HFFc6 (cell line): ENCODE measurements around the gene SIPA1L3. TPM values are rescaled to one million over a fixed set of nuclear protein-coding genes. Genes with fewer than 3 reads are reported as not detected.

Experiments used
- DNase-seq: peaks from one replicate; pipeline ENCODE4 v3.0.0-alpha.2; 2018
- H3K27ac Mint-ChIP-seq: 2 replicates; pipeline ENCODE4 v1.8.0; 2020; ENCODE audit warnings: mild to moderate bottlenecking, mixed read lengths
- H3K27me3 Mint-ChIP-seq: 2 replicates; pipeline ENCODE4 v1.8.0; 2021; ENCODE audit warnings: mild to moderate bottlenecking, moderate library complexity, mixed read lengths; ENCODE audit not compliant: insufficient read depth
- H3K36me3 Mint-ChIP-seq: 2 replicates; pipeline ENCODE4 v1.8.0; 2021; ENCODE audit warnings: low read depth, mixed read lengths
- H3K4me1 Mint-ChIP-seq: 2 replicates; pipeline ENCODE4 v1.8.0; 2020; ENCODE audit warnings: low read depth, mixed read lengths
- H3K4me3 Mint-ChIP-seq: 2 replicates; pipeline ENCODE4 v1.8.0; 2020; ENCODE audit warnings: mild to moderate bottlenecking, moderate library complexity, mixed read lengths
- H3K9me3 Mint-ChIP-seq: 2 replicates; pipeline ENCODE4 v1.8.0; 2020; ENCODE audit warnings: mild to moderate bottlenecking, mixed read lengths
- total RNA-seq, 6 experiments: library from RNA; stranded (reverse); fragmentation: NEBNext Ultra II Directional; extraction: Animal tissue kit (Norgen Biotek cat#: 25700); gene quantifications; 2 replicates in 1 of 6; 3 replicates in 5 of 6; pipeline ENCODE4 v1.2.3, GENCODE V29; 2021
- TF ChIP-seq, protein P1 (sequence below): fragments of 200-600 bp; sonication (generic); IDR thresholded peaks from 2 replicates; pipeline ENCODE4 v1.5.0; 2021; ENCODE audit warnings: antibody characterized with exemption, mild to moderate bottlenecking

The SIPA1L3 gene
- total RNA-seq, 6 experiments from 2014 or later = 34.0 to 46.7 (median 41.8) TPM

DNA sequence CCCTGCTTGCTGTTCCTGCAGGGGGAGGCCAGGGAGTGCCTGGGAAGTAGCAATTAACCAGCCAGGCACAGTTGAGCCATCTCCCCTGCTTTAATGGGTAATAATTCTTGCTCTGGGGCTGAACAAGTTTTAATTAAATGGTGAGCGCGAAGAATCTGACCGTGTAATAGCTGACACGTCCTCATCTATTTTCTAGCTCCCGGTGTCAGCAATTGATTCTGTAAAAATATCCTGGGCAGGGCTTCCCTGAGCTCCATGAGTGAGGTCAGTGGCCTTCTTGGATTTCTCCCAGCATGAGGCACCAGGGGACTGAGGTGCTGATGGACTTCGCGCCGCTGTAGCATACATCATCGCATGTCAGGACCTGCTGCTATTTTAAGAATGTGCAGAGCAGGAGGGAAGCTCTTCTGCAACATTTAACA is 26.9 kb downstream of the SIPA1L3 start:
- no peak overlapping the region for H3K4me3 Mint-ChIP-seq
- DNase-seq = no peak
- TF ChIP-seq, protein P1, sequence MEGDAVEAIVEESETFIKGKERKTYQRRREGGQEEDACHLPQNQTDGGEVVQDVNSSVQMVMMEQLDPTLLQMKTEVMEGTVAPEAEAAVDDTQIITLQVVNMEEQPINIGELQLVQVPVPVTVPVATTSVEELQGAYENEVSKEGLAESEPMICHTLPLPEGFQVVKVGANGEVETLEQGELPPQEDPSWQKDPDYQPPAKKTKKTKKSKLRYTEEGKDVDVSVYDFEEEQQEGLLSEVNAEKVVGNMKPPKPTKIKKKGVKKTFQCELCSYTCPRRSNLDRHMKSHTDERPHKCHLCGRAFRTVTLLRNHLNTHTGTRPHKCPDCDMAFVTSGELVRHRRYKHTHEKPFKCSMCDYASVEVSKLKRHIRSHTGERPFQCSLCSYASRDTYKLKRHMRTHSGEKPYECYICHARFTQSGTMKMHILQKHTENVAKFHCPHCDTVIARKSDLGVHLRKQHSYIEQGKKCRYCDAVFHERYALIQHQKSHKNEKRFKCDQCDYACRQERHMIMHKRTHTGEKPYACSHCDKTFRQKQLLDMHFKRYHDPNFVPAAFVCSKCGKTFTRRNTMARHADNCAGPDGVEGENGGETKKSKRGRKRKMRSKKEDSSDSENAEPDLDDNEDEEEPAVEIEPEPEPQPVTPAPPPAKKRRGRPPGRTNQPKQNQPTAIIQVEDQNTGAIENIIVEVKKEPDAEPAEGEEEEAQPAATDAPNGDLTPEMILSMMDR = no peak
- peaks cover 41% of the 10 kb centered on the region for H3K4me1 Mint-ChIP-seq
- no peaks in the 10 kb centered on the region for H3K27me3 Mint-ChIP-seq
- peak overlapping the region; percentile 43 for H3K27ac Mint-ChIP-seq
- H3K36me3 Mint-ChIP-seq = peaks cover 49% of the 10 kb centered on the region
- peaks cover 16% of the 10 kb centered on the region for H3K9me3 Mint-ChIP-seq

DNA sequence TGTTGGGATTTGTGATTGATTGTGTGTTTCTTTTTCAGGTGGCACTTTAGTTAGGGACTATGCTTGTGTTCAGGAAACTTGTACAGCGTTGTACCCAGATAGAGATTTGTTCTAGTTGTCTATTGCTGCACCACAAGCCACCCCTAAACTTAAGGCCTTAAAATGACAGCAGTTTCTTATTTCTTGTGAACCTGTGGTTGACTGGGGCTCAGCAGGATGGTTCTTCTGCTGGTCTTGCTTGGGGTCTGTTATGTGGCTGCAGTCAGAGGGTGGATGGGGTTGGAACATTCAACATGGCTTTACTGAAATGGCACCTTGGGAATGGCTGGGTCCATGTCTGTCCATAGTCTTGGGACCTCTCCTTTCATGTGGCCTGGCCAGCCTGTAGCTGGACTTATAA is 28.3 kb downstream of the SIPA1L3 start:
- Mint-ChIP-seq H3K9me3 (peaks cover 16% of the 10 kb centered on the region), H3K4me3 (no peak overlapping the region), H3K36me3 (peaks cover 47% of the 10 kb centered on the region), H3K4me1 (peaks cover 32% of the 10 kb centered on the region), H3K27me3 (no peaks in the 10 kb centered on the region), H3K27ac (no peak overlapping the region)
- TF ChIP-seq, protein P1 = no peak
- DNase-seq = no peak

DNA sequence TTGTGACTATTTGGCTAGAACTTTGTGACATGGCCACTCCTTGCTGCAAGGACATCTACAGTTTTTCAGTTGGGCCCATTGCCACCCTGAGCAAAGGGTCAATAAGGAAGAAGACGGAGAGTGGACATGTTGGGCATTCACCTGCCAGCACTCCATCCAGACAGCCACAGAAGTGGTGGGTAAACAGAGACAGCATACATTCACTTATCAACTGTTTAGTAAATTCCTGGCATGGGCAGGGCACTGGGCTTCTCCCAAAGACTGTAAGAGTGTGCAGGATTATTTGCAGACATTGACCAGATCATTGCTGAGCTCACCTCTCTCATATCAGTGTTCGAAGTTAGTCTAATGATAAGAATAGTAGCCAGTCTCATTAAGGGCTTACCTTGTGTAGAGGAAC is 29.2 kb downstream of the SIPA1L3 start:
- no peak overlapping the region for H3K4me3 Mint-ChIP-seq
- peaks cover 16% of the 10 kb centered on the region for H3K9me3 Mint-ChIP-seq
- no peak for DNase-seq
- H3K36me3 Mint-ChIP-seq = peaks cover 39% of the 10 kb centered on the region
- no peak overlapping the region for H3K27ac Mint-ChIP-seq
- H3K4me1 Mint-ChIP-seq = peaks cover 30% of the 10 kb centered on the region
- H3K27me3 Mint-ChIP-seq = no peaks in the 10 kb centered on the region
- TF ChIP-seq, protein P1 = no peak

DNA sequence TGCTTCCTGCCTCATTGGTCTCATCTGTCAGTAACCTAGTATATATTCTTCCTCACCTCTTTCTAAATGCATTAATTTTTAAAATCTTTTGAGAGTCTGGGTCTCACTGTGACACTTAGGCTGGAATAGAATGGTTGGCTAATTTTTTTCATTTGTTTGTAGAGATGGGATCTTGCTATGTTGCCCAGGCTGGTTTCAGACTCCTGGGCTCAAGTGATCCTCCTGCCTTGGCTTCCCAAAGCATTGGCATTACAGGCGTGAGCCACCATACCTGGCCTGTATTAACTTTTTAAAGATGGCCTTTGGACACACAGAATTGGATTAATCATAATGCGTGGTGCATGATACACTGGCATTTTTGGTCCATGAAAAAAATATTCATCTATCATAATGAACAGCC is 29.9 kb downstream of the SIPA1L3 start:
- H3K27me3 Mint-ChIP-seq = no peaks in the 10 kb centered on the region
- no peak overlapping the region for H3K4me3 Mint-ChIP-seq
- DNase-seq = no peak
- H3K36me3 Mint-ChIP-seq = peaks cover 39% of the 10 kb centered on the region
- no peak overlapping the region for H3K27ac Mint-ChIP-seq
- H3K4me1 Mint-ChIP-seq = peaks cover 37% of the 10 kb centered on the region
- peaks cover 16% of the 10 kb centered on the region for H3K9me3 Mint-ChIP-seq
- TF ChIP-seq, protein P1 = no peak

DNA sequence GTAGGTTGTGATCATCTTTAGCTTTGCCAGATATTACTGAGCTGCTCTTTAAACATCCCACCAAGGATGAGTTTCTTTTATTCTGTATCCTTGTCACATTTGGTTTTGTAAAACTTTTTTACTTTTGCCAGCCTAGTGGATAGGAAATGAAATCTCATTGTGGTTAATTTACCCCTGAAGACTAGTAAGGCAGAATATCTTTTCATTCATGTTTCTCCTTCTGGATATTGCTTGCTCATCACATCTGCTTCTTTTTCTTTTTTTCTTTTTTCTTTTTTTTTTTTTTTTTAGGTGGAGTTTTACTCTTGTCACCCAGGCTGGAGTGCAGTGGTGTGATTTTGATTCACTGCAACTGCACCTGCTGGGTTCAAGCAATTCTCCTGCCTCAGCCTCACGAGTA is 31.3 kb downstream of the SIPA1L3 start:
- H3K27ac Mint-ChIP-seq = no peak overlapping the region
- peaks cover 35% of the 10 kb centered on the region for H3K4me1 Mint-ChIP-seq
- no peak for DNase-seq
- peaks cover 48% of the 10 kb centered on the region for H3K36me3 Mint-ChIP-seq
- no peaks in the 10 kb centered on the region; the same call in 1 of the 2 replicates for H3K27me3 Mint-ChIP-seq
- peaks cover 16% of the 10 kb centered on the region for H3K9me3 Mint-ChIP-seq
- TF ChIP-seq, protein P1 = no peak
- no peak overlapping the region for H3K4me3 Mint-ChIP-seq
